Liver (tissue), 9 donors: ENCODE results near the gene KEAP1. TPM values are rescaled to one million over a fixed set of nuclear protein-coding genes. Genes with fewer than 3 reads are reported as not detected.

ENCODE experiments used
- DNase-seq: peaks from one replicate; pipeline ENCODE4 v3.0.0-alpha.2; 2017; ENCODE audit warnings: low spot score
- H3K27ac ChIP-seq, 2 donors: one replicate each; pipeline ENCODE4 v1.7.0; 2013; ENCODE audit warnings: inconsistent platforms in 2 of 2, low read length in 2 of 2, control low read depth in 1 of 2, low read depth in 1 of 2, mild to moderate bottlenecking in 1 of 2
- H3K27me3 ChIP-seq, 4 donors: one replicate each; pipeline versions ENCODE4 v1.6.1 to v1.7.0; 2013; ENCODE audit warnings: low read length in 3 of 4, inconsistent platforms in 1 of 4, mild to moderate bottlenecking in 1 of 4, moderate library complexity in 1 of 4; ENCODE audit not compliant: control insufficient read depth in 4 of 4, insufficient read depth in 4 of 4
- H3K36me3 ChIP-seq, 4 donors: one replicate each; pipeline versions ENCODE4 v1.6.1 to v1.7.0; 2013; ENCODE audit warnings: low read length in 3 of 4, mild to moderate bottlenecking in 3 of 4, low read depth in 1 of 4, moderate library complexity in 1 of 4; ENCODE audit not compliant: control insufficient read depth in 4 of 4, insufficient read depth in 3 of 4
- H3K4me1 ChIP-seq, 4 donors: one replicate each; pipeline versions ENCODE4 v1.6.1 to v1.7.0; 2013; ENCODE audit warnings: low read length in 3 of 4, mild to moderate bottlenecking in 3 of 4, moderate library complexity in 1 of 4; ENCODE audit not compliant: control insufficient read depth in 4 of 4, insufficient read depth in 4 of 4
- H3K4me3 ChIP-seq, 3 donors: one replicate each; pipeline versions ENCODE4 v1.6.1 to v1.7.0; 2013; ENCODE audit warnings: low read length in 3 of 3, control low read depth in 1 of 3, low read depth in 1 of 3, mild to moderate bottlenecking in 1 of 3
- H3K9ac ChIP-seq, 2 donors: one replicate each; pipeline ENCODE4 v1.7.0; 2013; ENCODE audit warnings: low read length in 2 of 2, mild to moderate bottlenecking in 2 of 2, moderate library complexity in 2 of 2, control low read depth in 1 of 2, low read depth in 1 of 2
- H3K9me3 ChIP-seq, 4 donors: one replicate each; pipeline versions ENCODE4 v1.6.1 to v1.7.0; 2013; ENCODE audit warnings: low read length in 3 of 4; ENCODE audit not compliant: control insufficient read depth in 4 of 4
- EGR1 ChIP-seq, 2 donors: IDR thresholded peaks; 2 replicates each; pipeline ENCODE4 v1.6.1; 2016 to 2018; ENCODE audit warnings: antibody characterized with exemption in 2 of 2, low read depth in 2 of 2
- FOXA1 ChIP-seq: IDR thresholded peaks from 2 replicates; pipeline ENCODE4 v1.6.1; 2016; ENCODE audit warnings: antibody characterized with exemption
- FOXA2 ChIP-seq: IDR thresholded peaks from 2 replicates; pipeline ENCODE4 v1.6.1; 2016; ENCODE audit warnings: antibody characterized with exemption
- GABPA ChIP-seq, 2 donors: IDR thresholded peaks in 1 of 2; conservative IDR thresholded peaks in 1 of 2; 2 replicates each; pipeline ENCODE4 v1.6.1; 2016; ENCODE audit warnings: antibody characterized with exemption in 2 of 2, mild to moderate bottlenecking in 1 of 2, moderate library complexity in 1 of 2
- HNF4A ChIP-seq, 2 donors: conservative IDR thresholded peaks; 2 replicates each; pipeline ENCODE4 v1.6.1; 2016; ENCODE audit warnings: antibody characterized with exemption in 2 of 2, mild to moderate bottlenecking in 2 of 2
- HNF4G ChIP-seq: IDR thresholded peaks from 2 replicates; pipeline ENCODE4 v1.6.1; 2016; ENCODE audit warnings: antibody characterized with exemption
- JUND ChIP-seq, 2 donors: IDR thresholded peaks; 2 replicates each; pipeline ENCODE4 v1.6.1; 2016; ENCODE audit warnings: antibody characterized with exemption in 2 of 2
- NR2F2 ChIP-seq: IDR thresholded peaks from 2 replicates; pipeline ENCODE4 v1.6.1; 2016; ENCODE audit warnings: antibody characterized with exemption
- RAD21 ChIP-seq, 2 donors: IDR thresholded peaks; 2 replicates each; pipeline ENCODE4 v1.6.1; 2016; ENCODE audit warnings: antibody characterized with exemption in 2 of 2, mild to moderate bottlenecking in 2 of 2
- RXRA ChIP-seq, 2 donors: IDR thresholded peaks; 2 replicates each; pipeline ENCODE4 v1.6.1; 2017 to 2018; ENCODE audit warnings: antibody characterized with exemption in 2 of 2, mild to moderate bottlenecking in 1 of 2
- SP1 ChIP-seq: IDR thresholded peaks from 2 replicates; pipeline ENCODE4 v1.6.1; 2018; ENCODE audit warnings: antibody characterized with exemption, mild to moderate bottlenecking
- TAF1 ChIP-seq: conservative IDR thresholded peaks from 2 replicates; pipeline ENCODE4 v1.6.1; 2016; ENCODE audit warnings: antibody characterized with exemption, mild to moderate bottlenecking
- YY1 ChIP-seq: IDR thresholded peaks from 2 replicates; pipeline ENCODE4 v1.6.1; 2016; ENCODE audit warnings: antibody characterized with exemption, mild to moderate bottlenecking
- ZBTB33 ChIP-seq: IDR thresholded peaks from 2 replicates; pipeline ENCODE4 v1.6.1; 2016; ENCODE audit warnings: antibody characterized with exemption
- WGBS: extraction: QIAGEN DNeasy Blood & Tissue Kit; methylation state at CpG from one replicate; pipeline ENCODE4 v1.1.7; 2013; 5-methylcytosine and 5-hydroxymethylcytosine counted together
- polyA plus RNA-seq, 2 donors: library from polyadenylated mRNA; stranded (reverse) in 1 of 2; unstranded in 1 of 2; fragments of 200-250 nt in 1 of 2; fragments of >200 nt in 1 of 2; fragmentation: Nextera tagmentation in 1 of 2; extraction: Ambion mirVana in 1 of 2; gene quantifications; one replicate each; pipeline versions ENCODE4 v1.2.1 to v1.2.3, GENCODE V29; 2013 to 2015
- total RNA-seq, 2 donors: library from RNA; depleted of rRNA; stranded (reverse); fragments of >200 nt; gene quantifications; one replicate each; pipeline ENCODE4 v1.2.3, GENCODE V29; 2014
- TF ChIP-seq, protein P1 (sequence below): IDR thresholded peaks from 2 replicates; pipeline ENCODE4 v1.6.1; 2016; ENCODE audit warnings: antibody characterized with exemption
- TF ChIP-seq, protein P2 (sequence below): IDR thresholded peaks from 2 replicates; pipeline ENCODE4 v1.6.1; 2016; ENCODE audit warnings: antibody characterized with exemption
- TF ChIP-seq, protein P3 (sequence below): IDR thresholded peaks from 2 replicates; pipeline ENCODE4 v1.6.1; 2016; ENCODE audit warnings: antibody characterized with exemption, mild to moderate bottlenecking
- TF ChIP-seq, protein P4 (sequence below): fragments of 150-350 bp; IDR thresholded peaks from 2 replicates; pipeline ENCODE4 v1.5.1; 2017; ENCODE audit warnings: improper control_type of control experiment, low read depth, low read length; ENCODE audit not compliant: missing input control
- donor health status: healthy.
- donor health status: healthy.
- donor health status: healthy.
- donor health status: healthy.
- donor health status: healthy.

KEAP1 gene
- total and polyA plus RNA-seq, 4 donors: 44.3 to 62.3 (median 48.0) TPM

GRCh38 chr19:10491472-10492047 is 11.6 kb downstream of the KEAP1 start:
- Histone ChIP-seq H3K9me3 (no peaks in the 10 kb centered on the region), H3K9ac (no peak overlapping the region), H3K27ac (no peak overlapping the region), H3K4me3 (no peak overlapping the region), H3K36me3 (peaks cover 15 to 35% (median 27%) of the 10 kb centered on the region in 4 donors), H3K4me1 (peaks cover 0 to 5% (median 3%) of the 10 kb centered on the region in 4 donors), H3K27me3 (no peaks in the 10 kb centered on the region)
- no peak for DNase-seq
- TF ChIP-seq FOXA1 (no peak), EGR1 (IDR thresholded peaks at IDR 0.05; ENCODE audit: low read depth in 2 of 2) (no peak), HNF4G (no peak), ZBTB33 (no peak), YY1 (no peak), TAF1 (no peak), JUND (IDR thresholded peaks at IDR 0.05) (no peak), RAD21 (IDR thresholded peaks at IDR 0.05) (no peak), SP1 (no peak), GABPA (IDR thresholded peaks at IDR 0.05 in 1 of 2, conservative IDR thresholded peaks at IDR 0.05 in 1 of 2) (no peak), FOXA2 (no peak), RXRA (IDR thresholded peaks at IDR 0.05) (no peak), HNF4A (conservative IDR thresholded peaks at IDR 0.05) (no peak), NR2F2 (no peak)
- TF ChIP-seq, protein P1, sequence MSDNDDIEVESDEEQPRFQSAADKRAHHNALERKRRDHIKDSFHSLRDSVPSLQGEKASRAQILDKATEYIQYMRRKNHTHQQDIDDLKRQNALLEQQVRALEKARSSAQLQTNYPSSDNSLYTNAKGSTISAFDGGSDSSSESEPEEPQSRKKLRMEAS: no peak
- TF ChIP-seq, protein P2, sequence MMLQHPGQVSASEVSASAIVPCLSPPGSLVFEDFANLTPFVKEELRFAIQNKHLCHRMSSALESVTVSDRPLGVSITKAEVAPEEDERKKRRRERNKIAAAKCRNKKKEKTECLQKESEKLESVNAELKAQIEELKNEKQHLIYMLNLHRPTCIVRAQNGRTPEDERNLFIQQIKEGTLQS: no peak
- TF ChIP-seq, protein P3, sequence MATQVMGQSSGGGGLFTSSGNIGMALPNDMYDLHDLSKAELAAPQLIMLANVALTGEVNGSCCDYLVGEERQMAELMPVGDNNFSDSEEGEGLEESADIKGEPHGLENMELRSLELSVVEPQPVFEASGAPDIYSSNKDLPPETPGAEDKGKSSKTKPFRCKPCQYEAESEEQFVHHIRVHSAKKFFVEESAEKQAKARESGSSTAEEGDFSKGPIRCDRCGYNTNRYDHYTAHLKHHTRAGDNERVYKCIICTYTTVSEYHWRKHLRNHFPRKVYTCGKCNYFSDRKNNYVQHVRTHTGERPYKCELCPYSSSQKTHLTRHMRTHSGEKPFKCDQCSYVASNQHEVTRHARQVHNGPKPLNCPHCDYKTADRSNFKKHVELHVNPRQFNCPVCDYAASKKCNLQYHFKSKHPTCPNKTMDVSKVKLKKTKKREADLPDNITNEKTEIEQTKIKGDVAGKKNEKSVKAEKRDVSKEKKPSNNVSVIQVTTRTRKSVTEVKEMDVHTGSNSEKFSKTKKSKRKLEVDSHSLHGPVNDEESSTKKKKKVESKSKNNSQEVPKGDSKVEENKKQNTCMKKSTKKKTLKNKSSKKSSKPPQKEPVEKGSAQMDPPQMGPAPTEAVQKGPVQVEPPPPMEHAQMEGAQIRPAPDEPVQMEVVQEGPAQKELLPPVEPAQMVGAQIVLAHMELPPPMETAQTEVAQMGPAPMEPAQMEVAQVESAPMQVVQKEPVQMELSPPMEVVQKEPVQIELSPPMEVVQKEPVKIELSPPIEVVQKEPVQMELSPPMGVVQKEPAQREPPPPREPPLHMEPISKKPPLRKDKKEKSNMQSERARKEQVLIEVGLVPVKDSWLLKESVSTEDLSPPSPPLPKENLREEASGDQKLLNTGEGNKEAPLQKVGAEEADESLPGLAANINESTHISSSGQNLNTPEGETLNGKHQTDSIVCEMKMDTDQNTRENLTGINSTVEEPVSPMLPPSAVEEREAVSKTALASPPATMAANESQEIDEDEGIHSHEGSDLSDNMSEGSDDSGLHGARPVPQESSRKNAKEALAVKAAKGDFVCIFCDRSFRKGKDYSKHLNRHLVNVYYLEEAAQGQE: no peak
- TF ChIP-seq, protein P4, sequence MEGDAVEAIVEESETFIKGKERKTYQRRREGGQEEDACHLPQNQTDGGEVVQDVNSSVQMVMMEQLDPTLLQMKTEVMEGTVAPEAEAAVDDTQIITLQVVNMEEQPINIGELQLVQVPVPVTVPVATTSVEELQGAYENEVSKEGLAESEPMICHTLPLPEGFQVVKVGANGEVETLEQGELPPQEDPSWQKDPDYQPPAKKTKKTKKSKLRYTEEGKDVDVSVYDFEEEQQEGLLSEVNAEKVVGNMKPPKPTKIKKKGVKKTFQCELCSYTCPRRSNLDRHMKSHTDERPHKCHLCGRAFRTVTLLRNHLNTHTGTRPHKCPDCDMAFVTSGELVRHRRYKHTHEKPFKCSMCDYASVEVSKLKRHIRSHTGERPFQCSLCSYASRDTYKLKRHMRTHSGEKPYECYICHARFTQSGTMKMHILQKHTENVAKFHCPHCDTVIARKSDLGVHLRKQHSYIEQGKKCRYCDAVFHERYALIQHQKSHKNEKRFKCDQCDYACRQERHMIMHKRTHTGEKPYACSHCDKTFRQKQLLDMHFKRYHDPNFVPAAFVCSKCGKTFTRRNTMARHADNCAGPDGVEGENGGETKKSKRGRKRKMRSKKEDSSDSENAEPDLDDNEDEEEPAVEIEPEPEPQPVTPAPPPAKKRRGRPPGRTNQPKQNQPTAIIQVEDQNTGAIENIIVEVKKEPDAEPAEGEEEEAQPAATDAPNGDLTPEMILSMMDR: no peak
- 96% methylated on average over 43 of the region's 43 CpGs for WGBS
